Mammary epithelial cell (primary cell): ENCODE measurements around the gene ATP2B2.

Experiments used
- EZH2 ChIP-seq: IDR thresholded peaks from 2 replicates; pipeline ENCODE4 v1.6.1; 2012; ENCODE audit warnings: low read length, inconsistent platforms, borderline replicate concordance
- TF ChIP-seq, protein P1 (sequence below), 2 donors: IDR thresholded peaks in 1 of 2; conservative IDR thresholded peaks in 1 of 2; 2 replicates each; pipeline ENCODE4 v1.5.1; 2011 to 2012; ENCODE audit warnings: inconsistent platforms in 2 of 2, low read length in 2 of 2, mild to moderate bottlenecking in 2 of 2, control low read depth in 1 of 2, low read depth in 1 of 2; ENCODE audit not compliant: insufficient read depth in 1 of 2; ENCODE audit errors: extremely low read depth in 1 of 2

DNA sequence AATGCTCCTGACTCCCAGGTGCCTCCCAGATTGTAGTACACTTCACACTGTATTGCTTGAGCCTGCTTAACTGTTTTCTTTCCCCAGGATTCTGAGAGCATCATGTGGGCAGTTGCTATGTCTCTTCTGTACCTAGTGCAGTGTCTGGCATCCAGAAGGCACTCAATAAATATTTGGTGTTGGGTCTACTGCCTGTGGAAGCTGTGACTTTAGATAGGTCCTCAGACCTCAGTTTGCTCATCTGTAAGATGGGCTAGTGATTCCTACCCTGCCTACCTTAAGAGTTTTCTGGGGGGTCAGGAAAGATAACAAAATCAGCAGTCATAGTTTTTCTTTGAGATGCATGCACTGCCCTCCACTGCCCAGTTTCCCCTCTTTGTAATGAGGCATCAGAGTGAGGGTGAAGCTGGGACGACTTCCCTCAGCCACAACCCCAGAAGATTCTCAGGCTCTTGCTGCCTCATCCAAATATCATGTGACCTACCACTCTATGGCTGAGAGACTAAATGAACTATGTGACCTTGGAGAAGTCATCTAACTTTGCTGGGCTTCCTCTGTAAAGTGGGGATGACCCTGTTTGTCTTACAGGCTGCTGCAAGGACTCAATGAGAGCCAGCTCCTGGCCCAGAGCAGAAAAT lies 50.4 kb downstream of the ATP2B2 start:
- TF ChIP-seq, protein P1, sequence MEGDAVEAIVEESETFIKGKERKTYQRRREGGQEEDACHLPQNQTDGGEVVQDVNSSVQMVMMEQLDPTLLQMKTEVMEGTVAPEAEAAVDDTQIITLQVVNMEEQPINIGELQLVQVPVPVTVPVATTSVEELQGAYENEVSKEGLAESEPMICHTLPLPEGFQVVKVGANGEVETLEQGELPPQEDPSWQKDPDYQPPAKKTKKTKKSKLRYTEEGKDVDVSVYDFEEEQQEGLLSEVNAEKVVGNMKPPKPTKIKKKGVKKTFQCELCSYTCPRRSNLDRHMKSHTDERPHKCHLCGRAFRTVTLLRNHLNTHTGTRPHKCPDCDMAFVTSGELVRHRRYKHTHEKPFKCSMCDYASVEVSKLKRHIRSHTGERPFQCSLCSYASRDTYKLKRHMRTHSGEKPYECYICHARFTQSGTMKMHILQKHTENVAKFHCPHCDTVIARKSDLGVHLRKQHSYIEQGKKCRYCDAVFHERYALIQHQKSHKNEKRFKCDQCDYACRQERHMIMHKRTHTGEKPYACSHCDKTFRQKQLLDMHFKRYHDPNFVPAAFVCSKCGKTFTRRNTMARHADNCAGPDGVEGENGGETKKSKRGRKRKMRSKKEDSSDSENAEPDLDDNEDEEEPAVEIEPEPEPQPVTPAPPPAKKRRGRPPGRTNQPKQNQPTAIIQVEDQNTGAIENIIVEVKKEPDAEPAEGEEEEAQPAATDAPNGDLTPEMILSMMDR (conservative IDR thresholded peaks at IDR 0.05 in 1 of 2, IDR thresholded peaks at IDR 0.05 in 1 of 2; ENCODE audit: extremely low read depth in 1 of 2, insufficient read depth in 1 of 2, low read depth in 1 of 2, low read length in 2 of 2), result no peak
- no peak for TF ChIP-seq EZH2
